Brain microvascular endothelial cell (primary cell): Measurements from ENCODE around the gene LSP1.

Experiments
- DNase-seq: peaks from one replicate; pipeline ENCODE4 v3.0.0-alpha.2; 2020
- H3K27ac ChIP-seq: fragments of 250-450 bp; sonication (Bioruptor Pico); 2 replicates; pipeline ENCODE4 v1.5.1; 2020; ENCODE audit warnings: mild to moderate bottlenecking, moderate library complexity
- H3K27me3 ChIP-seq: fragments of 250-450 bp; sonication (Bioruptor Pico); replicated peaks from 2 replicates; pipeline ENCODE4 v1.5.1; 2020; ENCODE audit warnings: mild to moderate bottlenecking
- H3K36me3 ChIP-seq: fragments of 250-450 bp; sonication (Bioruptor Pico); replicated peaks from 2 replicates; pipeline ENCODE4 v1.5.1; 2020; ENCODE audit warnings: mild to moderate bottlenecking
- H3K4me3 ChIP-seq: 2 replicates; pipeline ENCODE4 v1.5.1; 2011; ENCODE audit warnings: low read depth, mild to moderate bottlenecking, control low read depth, low read length, moderate library complexity
- CTCF ChIP-seq: IDR thresholded peaks from 2 replicates; pipeline ENCODE4 v1.5.1; 2011; ENCODE audit warnings: low read depth, mild to moderate bottlenecking, moderate library complexity, low read length, control low read depth, inconsistent platforms; ENCODE audit errors: missing control alignments
- in situ Hi-C: cut with HindIII; loops from 2 replicates; pipeline ENCODE4 v1.10.0; 2017; ENCODE audit warnings: low sequenced_read_pairs, low pct_ligation_motif_present

LSP1 gene

GRCh38 chr11:1841511-1842148 is 11.3 kb upstream of the LSP1 start:
- no peak for DNase-seq
- in situ Hi-C loops: no loop called here
- TF ChIP-seq CTCF: no peak
- no peaks in the 10 kb centered on the region for H3K27me3 ChIP-seq
- no peak overlapping the region for H3K4me3 ChIP-seq
- no peaks in the 10 kb centered on the region for H3K36me3 ChIP-seq
- no peak overlapping the region for H3K27ac ChIP-seq

- DNase-seq: no peak
- in situ Hi-C loops: no loop called here
- Histone ChIP-seq H3K36me3 (no peaks in the 10 kb centered on the region), H3K27ac (no peak overlapping the region), H3K4me3 (no peak overlapping the region), H3K27me3 (no peaks in the 10 kb centered on the region)
- TF ChIP-seq CTCF: no peak
These were observed 10.5 kb upstream of the LSP1 start for GRCh38 chr11:1842149-1843097.

GRCh38 chr11:1843098-1843473 is 9.8 kb upstream of the LSP1 start:
- no peak overlapping the region for H3K4me3 ChIP-seq
- TF ChIP-seq CTCF: no peak
- no peak overlapping the region for H3K27ac ChIP-seq
- no peaks in the 10 kb centered on the region for H3K27me3 ChIP-seq
- no peak for DNase-seq
- no peaks in the 10 kb centered on the region for H3K36me3 ChIP-seq
- in situ Hi-C loops: no loop called here

- no peak overlapping the region for H3K4me3 ChIP-seq
- no peak for TF ChIP-seq CTCF
- DNase-seq: no peak
- H3K36me3 ChIP-seq: no peaks in the 10 kb centered on the region
- H3K27ac ChIP-seq: no peak overlapping the region
- in situ Hi-C loops: no loop called here
- no peaks in the 10 kb centered on the region for H3K27me3 ChIP-seq
These were observed 9.1 kb upstream of the LSP1 start for GRCh38 chr11:1843796-1844195.

GRCh38 chr11:1844221-1845094 is 8.4 kb upstream of the LSP1 start:
- in situ Hi-C loops: no loop called here
- no peaks in the 10 kb centered on the region for H3K27me3 ChIP-seq
- no peak for DNase-seq
- no peak for TF ChIP-seq CTCF
- no peak overlapping the region for H3K27ac ChIP-seq
- H3K36me3 ChIP-seq: no peaks in the 10 kb centered on the region
- no peak overlapping the region for H3K4me3 ChIP-seq
